SK-N-MC (cell line): ENCODE data around the gene STK4.

Source experiments
- DNase-seq: peaks from one replicate; pipeline ENCODE4 v3.0.0-alpha.2; 2011; ENCODE audit warnings: low read depth, low spot score
- H3K27ac ChIP-seq: fragments of 200-600 bp; sonication (generic); 2 replicates; pipeline ENCODE4 v1.5.1; 2016; ENCODE audit warnings: mixed run types
- H3K36me3 ChIP-seq: fragments of 200-600 bp; sonication (generic); 2 replicates; pipeline ENCODE4 v1.6.1; 2017; ENCODE audit warnings: antibody characterized with exemption, low read length, mixed read lengths; ENCODE audit not compliant: insufficient read depth
- H3K4me3 ChIP-seq: fragments of 200-600 bp; sonication (generic); 2 replicates; pipeline ENCODE4 v1.5.1; 2016
- H3K9ac ChIP-seq: fragments of 200-600 bp; sonication (generic); 2 replicates; pipeline ENCODE4 v1.8.0; 2017; ENCODE audit warnings: mixed run types, mixed read lengths; ENCODE audit not compliant: insufficient read length
- H3K9me3 ChIP-seq: fragments of 200-600 bp; sonication (generic); 2 replicates; pipeline ENCODE4 v1.6.1; 2017; ENCODE audit warnings: low read depth, mild to moderate bottlenecking, antibody characterized with exemption, low read length, moderate library complexity, mixed read lengths
- EZH2 ChIP-seq: fragments of 200-600 bp; sonication (generic); IDR thresholded peaks from one replicate; pipeline ENCODE4 v1.6.1; 2017; ENCODE audit warnings: antibody characterized with exemption
- FOXP2 ChIP-seq: optimal IDR thresholded peaks from 2 replicates; pipeline ENCODE3; 2011; ENCODE audit warnings: mild to moderate bottlenecking, moderate library complexity; ENCODE audit not compliant: insufficient read depth; ENCODE audit errors: extremely low read length, control extremely low read depth
- POLR2AphosphoS5 ChIP-seq: IDR thresholded peaks from 2 replicates; pipeline ENCODE4 v1.6.1; 2012; ENCODE audit warnings: mild to moderate bottlenecking, low read depth, low read length, borderline replicate concordance

Gene STK4

GRCh38 chr20:45066372-45066771 is 100.1 kb downstream of the STK4 start:
- Histone ChIP-seq H3K9me3 (no peaks in the 10 kb centered on the region), H3K9ac (no peak overlapping the region), H3K36me3 (no peaks in the 10 kb centered on the region), H3K4me3 (no peak overlapping the region), H3K27ac (no peak overlapping the region)
- no peak for DNase-seq
- no peak for TF ChIP-seq FOXP2
- no peak for TF ChIP-seq POLR2AphosphoS5
- no peak for TF ChIP-seq EZH2

- Histone ChIP-seq H3K4me3 (no peak overlapping the region), H3K36me3 (no peaks in the 10 kb centered on the region), H3K9me3 (no peaks in the 10 kb centered on the region), H3K27ac (no peak overlapping the region), H3K9ac (no peak overlapping the region)
- no peak for DNase-seq
- TF ChIP-seq POLR2AphosphoS5 = no peak
- no peak for TF ChIP-seq EZH2
- no peak for TF ChIP-seq FOXP2
These were observed 100.8 kb downstream of the STK4 start for GRCh38 chr20:45067087-45067486.

GRCh38 chr20:45067558-45067957 is 101.2 kb downstream of the STK4 start:
- no peak overlapping the region for H3K4me3 ChIP-seq
- DNase-seq = no peak
- H3K9me3 ChIP-seq = no peaks in the 10 kb centered on the region
- no peak overlapping the region for H3K27ac ChIP-seq
- H3K9ac ChIP-seq = no peak overlapping the region
- H3K36me3 ChIP-seq = no peaks in the 10 kb centered on the region
- TF ChIP-seq FOXP2 (no peak), POLR2AphosphoS5 (no peak), EZH2 (no peak)

GRCh38 chr20:45069261-45069660 is 102.9 kb downstream of the STK4 start:
- Histone ChIP-seq H3K4me3 (no peak overlapping the region), H3K27ac (no peak overlapping the region), H3K36me3 (no peaks in the 10 kb centered on the region), H3K9ac (no peak overlapping the region), H3K9me3 (no peaks in the 10 kb centered on the region)
- TF ChIP-seq EZH2 (no peak), FOXP2 (no peak), POLR2AphosphoS5 (no peak)
- no peak for DNase-seq

GRCh38 chr20:45070932-45071632 is 104.8 kb downstream of the STK4 start:
- no peak for TF ChIP-seq EZH2
- TF ChIP-seq FOXP2 = no peak
- no peak for TF ChIP-seq POLR2AphosphoS5
- Histone ChIP-seq H3K4me3 (no peak overlapping the region), H3K36me3 (no peaks in the 10 kb centered on the region; the same call in 1 of the 2 replicates), H3K9ac (no peak overlapping the region), H3K9me3 (no peaks in the 10 kb centered on the region), H3K27ac (no peak overlapping the region)
- DNase-seq = no peak

GRCh38 chr20:45072066-45072465 is 105.8 kb downstream of the STK4 start:
- no peaks in the 10 kb centered on the region for H3K9me3 ChIP-seq
- TF ChIP-seq POLR2AphosphoS5 = no peak
- TF ChIP-seq FOXP2 = no peak
- no peak for TF ChIP-seq EZH2
- H3K36me3 ChIP-seq = no peaks in the 10 kb centered on the region; the same call in 1 of the 2 replicates
- DNase-seq = no peak
- H3K4me3 ChIP-seq = no peak overlapping the region
- no peak overlapping the region for H3K27ac ChIP-seq
- H3K9ac ChIP-seq = no peak overlapping the region

GRCh38 chr20:45073221-45073620 is 106.9 kb downstream of the STK4 start:
- no peak for TF ChIP-seq FOXP2
- no peak for TF ChIP-seq EZH2
- no peak for TF ChIP-seq POLR2AphosphoS5
- no peaks in the 10 kb centered on the region for H3K9me3 ChIP-seq
- no peaks in the 10 kb centered on the region; the same call in 1 of the 2 replicates for H3K36me3 ChIP-seq
- no peak overlapping the region for H3K4me3 ChIP-seq
- DNase-seq = no peak
- H3K9ac ChIP-seq = no peak overlapping the region
- no peak overlapping the region for H3K27ac ChIP-seq

GRCh38 chr20:45077559-45077958 is 111.2 kb downstream of the STK4 start:
- H3K9ac ChIP-seq = no peak overlapping the region
- H3K9me3 ChIP-seq = no peaks in the 10 kb centered on the region
- TF ChIP-seq EZH2 (no peak), FOXP2 (no peak), POLR2AphosphoS5 (no peak)
- H3K36me3 ChIP-seq = peaks cover 4% of the 10 kb centered on the region
- DNase-seq = no peak
- no peak overlapping the region for H3K27ac ChIP-seq
- no peak overlapping the region for H3K4me3 ChIP-seq
